Subcutaneous preadipocyte (primary cell): ENCODE data around the gene NAA40. TPM values are rescaled to one million over a fixed set of nuclear protein-coding genes. Genes with fewer than 3 reads are reported as not detected.

Source experiments
- small RNA-seq: library from RNA; depleted of rRNA; stranded (forward); fragments of <200 nt; gene quantifications from one replicate; pipeline ENCODE3, GENCODE V24; 2012
- total RNA-seq: library from RNA; depleted of rRNA; stranded (reverse); fragments of >200 nt; gene quantifications from 2 replicates; pipeline ENCODE4 v1.2.3, GENCODE V29; 2012

The NAA40 gene
- 6.2 and 12.1 TPM in 2 replicates for total RNA-seq

DNA sequence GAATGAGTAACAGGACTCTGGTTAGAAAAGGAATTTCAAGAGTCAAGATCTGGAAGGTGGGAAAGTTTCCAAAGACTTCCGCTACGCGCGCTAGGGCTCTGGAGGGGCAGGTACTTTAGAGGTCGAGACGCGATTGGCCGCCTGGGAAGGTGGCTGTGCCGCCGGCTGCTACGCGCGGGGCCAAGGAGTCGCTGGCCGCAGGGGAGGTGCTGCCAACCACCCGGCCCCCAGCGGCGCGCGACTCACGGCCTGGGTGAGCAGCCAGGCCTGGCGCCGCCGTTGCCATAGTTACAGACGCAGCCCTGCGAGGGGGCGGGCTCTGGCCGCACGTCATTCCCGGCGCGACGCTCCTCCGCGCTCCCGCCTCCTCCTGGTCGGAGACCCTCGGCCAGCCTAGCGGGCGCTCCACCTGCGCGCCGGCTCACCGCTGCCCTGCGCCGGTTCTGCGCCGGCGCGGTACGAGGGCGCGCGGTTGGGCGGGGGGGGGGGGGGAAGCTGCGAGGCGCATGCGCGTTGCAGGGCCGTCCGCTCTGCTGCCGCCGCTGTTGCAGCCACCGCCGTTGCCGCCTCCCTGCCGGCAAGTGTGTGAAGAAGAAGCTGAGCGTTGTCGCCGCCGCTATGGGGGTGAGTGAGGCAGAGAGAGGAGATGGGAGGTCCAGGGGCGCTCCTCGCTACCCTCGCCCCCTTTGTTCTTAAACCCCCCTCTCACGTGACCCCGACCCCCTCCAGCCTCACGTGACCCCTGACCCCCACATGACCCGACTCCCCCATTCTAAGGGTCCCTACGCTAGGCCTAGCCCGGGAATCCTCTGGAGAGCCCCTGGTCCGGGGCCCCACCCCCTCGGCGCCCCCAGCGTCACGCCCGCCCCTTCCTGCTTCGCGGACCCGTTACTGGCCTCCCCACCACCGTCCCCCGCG lies at the start of gene NAA40:
TSS of gene NAA40 (plus strand) at position 524 of the 918 bp plus-strand sequence. CDS start at position 619, 95 bp downstream.

DNA sequence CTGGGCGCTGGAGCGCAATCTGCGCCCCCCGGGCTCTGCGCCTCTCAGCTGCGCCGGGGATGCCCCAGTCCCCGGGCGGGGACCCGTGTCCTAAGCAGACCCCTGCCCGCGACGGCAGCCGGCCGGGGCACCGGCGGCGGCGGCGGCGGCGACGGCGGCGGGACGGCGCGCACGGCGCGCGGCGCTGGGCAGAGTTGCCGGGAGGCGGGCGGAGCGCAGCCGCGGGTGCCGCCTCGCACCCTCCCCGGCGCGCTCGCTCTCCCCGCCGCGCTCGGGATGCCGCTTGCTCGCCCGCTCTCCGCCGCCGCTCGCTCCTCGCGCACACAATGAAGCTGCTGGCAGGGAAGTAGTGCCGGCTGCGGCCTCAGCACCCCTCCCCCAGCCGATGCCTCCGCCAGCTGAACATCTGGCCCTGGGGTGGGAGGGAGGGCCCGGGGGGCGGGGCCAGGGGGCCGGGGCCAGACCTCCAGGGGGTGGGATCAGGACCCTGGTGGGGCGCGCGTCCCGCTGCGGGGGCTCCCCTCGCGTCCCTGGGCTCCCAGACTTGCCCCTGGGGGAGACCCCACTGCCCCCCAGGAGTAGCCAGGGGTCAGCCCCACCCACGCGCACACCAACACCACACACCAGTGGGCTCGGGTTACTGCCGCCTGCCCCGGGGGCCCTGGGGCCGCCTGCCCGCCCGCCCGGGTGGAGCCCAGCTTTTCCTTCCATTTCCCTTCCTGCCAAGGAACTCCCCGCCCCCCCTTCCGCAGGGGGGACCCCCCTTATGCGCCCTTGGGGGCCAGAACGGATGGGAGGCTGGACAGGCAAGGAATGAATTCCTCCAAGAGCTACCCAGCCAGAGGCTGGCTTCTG lies 21.7 kb upstream of the NAA40 start, which contains the start of gene RCOR2:
TSS of gene RCOR2 (minus strand) at position 328 of the 855 bp plus-strand sequence. CDS start 708 bp downstream, outside the sequence.

DNA sequence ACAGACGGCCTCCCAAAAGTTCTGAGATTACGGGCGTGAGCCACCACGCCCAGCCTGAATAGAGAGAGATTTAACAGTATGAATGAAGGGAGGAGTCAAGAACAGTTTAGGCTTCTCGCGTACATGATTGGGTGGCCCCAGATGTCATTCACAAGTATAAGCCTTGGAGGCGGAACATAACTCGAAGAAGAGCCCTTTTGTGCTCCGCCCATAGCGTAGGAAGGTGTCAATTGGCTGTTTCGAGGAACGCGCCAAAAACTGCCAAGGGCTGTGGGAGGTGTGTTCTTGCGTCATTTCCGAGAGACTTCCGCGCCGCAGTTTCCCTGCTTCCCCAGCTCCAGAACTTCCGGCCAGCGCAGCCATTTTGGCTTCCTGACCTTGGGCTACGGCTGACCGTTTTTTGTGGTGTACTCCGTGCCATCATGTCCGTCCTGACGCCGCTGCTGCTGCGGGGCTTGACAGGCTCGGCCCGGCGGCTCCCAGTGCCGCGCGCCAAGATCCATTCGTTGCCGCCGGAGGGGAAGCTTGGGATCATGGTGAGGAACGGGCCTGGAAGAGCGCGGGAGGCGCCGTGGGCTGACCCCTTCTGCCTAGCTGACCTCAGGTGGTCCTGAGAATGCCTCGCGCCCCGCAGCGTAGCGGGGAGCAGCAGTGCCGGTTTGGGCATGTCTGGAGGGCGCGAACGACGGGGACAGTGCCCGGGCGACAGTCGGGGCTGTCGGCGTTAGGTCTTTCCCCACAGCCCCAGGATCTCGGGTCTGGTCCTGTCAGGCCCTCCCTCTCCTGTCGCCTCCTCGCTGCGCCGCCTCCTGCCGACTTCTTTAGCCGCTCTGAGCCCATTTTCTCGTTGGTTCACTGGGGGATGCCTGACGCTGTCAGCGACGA lies 35.7 kb downstream of the NAA40 start, which contains the start of gene COX8A:
TSS of gene COX8A (plus strand) at position 362 of the 885 bp plus-strand sequence. CDS start at position 423, 61 bp downstream.

DNA sequence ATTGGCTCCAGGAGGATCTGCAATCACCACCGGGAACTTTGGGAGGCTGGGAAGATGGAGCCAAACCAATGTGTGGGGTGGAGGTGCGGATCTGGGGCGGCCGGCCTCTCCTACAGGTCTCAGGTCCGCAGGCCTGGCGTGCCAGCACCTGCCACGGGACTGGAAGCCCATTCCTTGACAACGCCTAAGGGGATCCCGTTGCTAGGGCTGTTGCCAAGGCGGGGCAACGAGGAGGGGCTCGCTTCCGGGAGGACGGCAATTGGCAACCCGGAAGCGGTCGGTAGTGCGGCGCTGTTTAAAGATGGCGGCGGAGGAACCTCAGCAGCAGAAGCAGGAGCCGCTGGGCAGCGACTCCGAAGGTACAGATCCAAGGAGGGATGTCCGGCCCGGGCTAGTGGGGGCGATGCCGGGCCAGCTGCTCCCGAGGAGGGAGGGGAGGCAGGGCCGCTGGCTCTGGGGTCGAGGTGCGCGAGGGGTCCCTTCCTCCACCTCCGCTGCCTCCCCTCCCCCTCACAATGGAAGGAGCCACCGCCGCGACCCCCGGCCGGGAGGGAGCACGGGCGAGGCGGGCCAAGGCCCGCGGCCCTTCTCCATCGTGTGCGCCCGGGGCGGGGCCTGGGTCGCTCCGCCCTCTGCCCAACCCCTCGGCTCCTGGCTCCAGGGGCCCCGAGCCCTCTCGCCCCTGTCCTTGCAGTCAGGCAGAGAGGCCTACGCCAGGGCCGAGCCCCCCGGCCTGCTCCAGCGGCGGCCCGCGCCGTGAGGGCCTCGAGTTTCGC lies 47.5 kb downstream of the NAA40 start, which contains the start of gene OTUB1:
TSS of gene OTUB1 (plus strand) at position 283 of the 776 bp plus-strand sequence. CDS start at position 302, 19 bp downstream.

Small RNA genes within 50 kb of the gene (small RNA-seq; reads per million reads assigned to genes)
- 0.22 reads per million for gene RNU6-45P

Other genes starting within 250 kb of the NAA40 start
- gene ZFTA, start 170.2 kb upstream of the NAA40 start, total RNA-seq: 9.6 and 22.5 TPM in 2 replicates
- 14.0 and 16.4 TPM in 2 replicates for gene SPINDOC, start 125.5 kb upstream of the NAA40 start, total RNA-seq
- gene MARK2, start 99.9 kb upstream of the NAA40 start, total RNA-seq: 11.0 and 15.2 TPM in 2 replicates
- gene RCOR2, start 21.8 kb upstream of the NAA40 start, total RNA-seq: 1.8 and 2.7 TPM in 2 replicates
- gene COX8A, start 35.6 kb downstream of the NAA40 start, total RNA-seq: 264 and 429 TPM in 2 replicates
- 44.4 and 46.3 TPM in 2 replicates for gene OTUB1, start 47.4 kb downstream of the NAA40 start, total RNA-seq
- under 0.01 TPM in 1 of 2 replicates, not detected in the other for gene FLRT1, start 96.9 kb downstream of the NAA40 start, total RNA-seq
- 20.9 and 23.1 TPM in 2 replicates for gene MACROD1, start 227.1 kb downstream of the NAA40 start, total RNA-seq
- 159 and 235 TPM in 2 replicates for gene STIP1, start 247.2 kb downstream of the NAA40 start, total RNA-seq